H1 (cell line): ENCODE results near the gene NHERF2. TPM values are rescaled to one million over a fixed set of nuclear protein-coding genes. Genes with fewer than 3 reads are reported as not detected.

Experiments
- CTCF ChIA-PET: fragments of 300-600 bp; sonication (Branson Sonifier 250); formaldehyde crosslinking; loops from one replicate; lab custom pipeline; 2021; ENCODE audit not compliant: partially characterized antibody; lab: Charles Lee
- POLR2A ChIA-PET: fragments of 300-600 bp; sonication (Branson Sonifier 250); formaldehyde crosslinking; loops from one replicate; lab custom pipeline; 2021; ENCODE audit warnings: inconsistent platforms; ENCODE audit not compliant: partially characterized antibody; lab: Charles Lee
- DNase-seq, 2 experiments: peaks; one replicate each; pipeline versions ENCODE4 v3.0.0 to v3.0.0-alpha.2; 2010 to 2022; ENCODE audit warnings: low spot score in 2 of 2, low read depth in 1 of 2, mixed read lengths in 1 of 2
- FAIRE-seq: peaks from 2 replicates; lab custom pipeline; 2011; peaks lifted over from hg19 to GRCh38; lab: Jason Lieb, UNC
- H2AFZ ChIP-seq: 2 replicates; pipeline ENCODE4 v1.8.1; 2012; ENCODE audit warnings: low read length, inconsistent platforms
- H2AK5ac ChIP-seq: 2 replicates; pipeline ENCODE4 v1.6.1; 2013; ENCODE audit warnings: low read depth, low read length
- H2BK120ac ChIP-seq: replicated peaks from 2 replicates; pipeline ENCODE3; 2013; ENCODE audit warnings: low read depth, low read length, inconsistent platforms
- H2BK12ac ChIP-seq: 2 replicates; pipeline ENCODE4 v1.6.1; 2013; ENCODE audit warnings: low read depth, low read length
- H2BK15ac ChIP-seq: 2 replicates; pipeline ENCODE4 v1.6.1; 2013; ENCODE audit warnings: low read length
- H2BK20ac ChIP-seq: 2 replicates; pipeline ENCODE4 v1.6.1; 2013; ENCODE audit warnings: low read length
- H2BK5ac ChIP-seq: 2 replicates; pipeline ENCODE4 v1.6.1; 2013; ENCODE audit warnings: low read depth, low read length
- H3K14ac ChIP-seq: 2 replicates; pipeline ENCODE4 v1.6.1; 2013; ENCODE audit warnings: inconsistent platforms; ENCODE audit not compliant: insufficient read length
- H3K18ac ChIP-seq: 2 replicates; pipeline ENCODE4 v1.6.1; 2013; ENCODE audit warnings: low read length; ENCODE audit errors: extremely low read depth
- H3K23ac ChIP-seq: 2 replicates; pipeline ENCODE4 v1.6.1; 2013; ENCODE audit warnings: inconsistent platforms; ENCODE audit not compliant: insufficient read length
- H3K23me2 ChIP-seq: 2 replicates; pipeline ENCODE4 v1.6.1; 2013; ENCODE audit warnings: low read depth, low read length
- H3K27ac ChIP-seq: 2 replicates; pipeline ENCODE4 v1.6.1; 2011; ENCODE audit warnings: low read depth, low read length, inconsistent platforms
- H3K27me3 ChIP-seq, 4 experiments: replicated peaks in 1 of 4; 1 replicate in 1 of 4; 2 replicates in 3 of 4; pipeline versions ENCODE4 v1.6.1 to v1.8.1; 2011 to 2013; ENCODE audit warnings: low read length in 3 of 4, mild to moderate bottlenecking in 3 of 4, inconsistent platforms in 2 of 4, mixed read lengths in 2 of 4, moderate library complexity in 1 of 4; ENCODE audit not compliant: control insufficient read depth in 3 of 4, insufficient read depth in 3 of 4; ENCODE audit errors: extremely low read depth in 1 of 4
- H3K36me3 ChIP-seq, 4 experiments: 2 replicates each; pipeline versions ENCODE4 v1.6.1 to v1.8.1; 2011 to 2013; ENCODE audit warnings: mild to moderate bottlenecking in 4 of 4, low read length in 3 of 4, moderate library complexity in 2 of 4, control low read depth in 1 of 4, inconsistent platforms in 1 of 4; ENCODE audit not compliant: insufficient read depth in 4 of 4, control insufficient read depth in 2 of 4
- H3K4ac ChIP-seq: replicated peaks from 2 replicates; pipeline ENCODE3; 2013; ENCODE audit warnings: low read length, low read depth, mixed read lengths, inconsistent platforms; ENCODE audit not compliant: insufficient read length
- H3K4me1 ChIP-seq, 4 experiments: replicated peaks in 1 of 4; 1 replicate in 1 of 4; 2 replicates in 3 of 4; pipeline versions ENCODE4 v1.6.1 to v1.8.1; 2011 to 2013; ENCODE audit warnings: low read length in 3 of 4, inconsistent platforms in 2 of 4, mixed read lengths in 1 of 4; ENCODE audit not compliant: insufficient read depth in 4 of 4, control insufficient read depth in 3 of 4
- H3K4me2 ChIP-seq, 2 experiments: 2 replicates each; pipeline versions ENCODE4 v1.6.1 to v1.8.1; 2011 to 2013; ENCODE audit warnings: low read depth in 2 of 2, low read length in 2 of 2, control low read depth in 1 of 2, inconsistent platforms in 1 of 2, mild to moderate bottlenecking in 1 of 2; ENCODE audit not compliant: insufficient read depth in 1 of 2
- H3K4me3 ChIP-seq, 4 experiments: fragments of 200-600, 300-600 bp in 1 of 4; sonication (generic), shearing (Covaris generic), sonication (Bioruptor Twin) in 1 of 4; 2 replicates each; pipeline versions ENCODE4 v1.5.1 to v1.8.1; 2011 to 2016; ENCODE audit warnings: low read length in 4 of 4, low read depth in 3 of 4, control low read depth in 2 of 4, inconsistent platforms in 2 of 4, mild to moderate bottlenecking in 2 of 4, mixed read lengths in 1 of 4, moderate library complexity in 1 of 4; ENCODE audit not compliant: insufficient read depth in 2 of 4; ENCODE audit errors: extremely low read depth in 1 of 4
- H3K56ac ChIP-seq: replicated peaks from 2 replicates; pipeline ENCODE3; 2013; ENCODE audit warnings: low read depth, mild to moderate bottlenecking, mixed read lengths, low read length, inconsistent platforms; ENCODE audit not compliant: insufficient read length
- H3K79me1 ChIP-seq: 2 replicates; pipeline ENCODE4 v1.6.1; 2013; ENCODE audit warnings: low read depth, low read length, control low read depth
- H3K79me2 ChIP-seq, 2 experiments: 2 replicates each; pipeline versions ENCODE4 v1.6.1 to v1.8.1; 2012 to 2013; ENCODE audit warnings: low read length in 2 of 2, mild to moderate bottlenecking in 2 of 2, inconsistent platforms in 1 of 2; ENCODE audit not compliant: insufficient read depth in 2 of 2, control insufficient read depth in 1 of 2
- H3K9ac ChIP-seq, 4 experiments: replicated peaks in 1 of 4; 1 replicate in 1 of 4; 2 replicates in 3 of 4; pipeline versions ENCODE4 v1.6.1 to v1.8.1; 2011 to 2013; ENCODE audit warnings: low read depth in 3 of 4, low read length in 3 of 4, control low read depth in 2 of 4, mild to moderate bottlenecking in 2 of 4, moderate library complexity in 2 of 4, inconsistent platforms in 1 of 4; ENCODE audit errors: extremely low read depth in 1 of 4
- H3K9me3 ChIP-seq, 2 experiments: 2 replicates each; pipeline versions ENCODE4 v1.6.1 to v1.8.1; 2012 to 2013; ENCODE audit warnings: mild to moderate bottlenecking in 2 of 2, moderate library complexity in 2 of 2, control low read depth in 1 of 2, inconsistent platforms in 1 of 2, low read depth in 1 of 2, low read length in 1 of 2, mixed read lengths in 1 of 2; ENCODE audit not compliant: insufficient read depth in 2 of 2
- H4K20me1 ChIP-seq, 2 experiments: replicated peaks in 1 of 2; 2 replicates each; pipeline versions ENCODE3 to v1.8.1; 2011 to 2013; ENCODE audit warnings: inconsistent platforms in 2 of 2, low read length in 2 of 2, mild to moderate bottlenecking in 1 of 2; ENCODE audit not compliant: insufficient read depth in 2 of 2, control insufficient read depth in 1 of 2
- H4K5ac ChIP-seq: 2 replicates; pipeline ENCODE4 v1.6.1; 2013; ENCODE audit warnings: low read length, low read depth, mixed read lengths, inconsistent platforms; ENCODE audit not compliant: insufficient read length
- H4K8ac ChIP-seq: 2 replicates; pipeline ENCODE4 v1.8.0; 2013; ENCODE audit warnings: mild to moderate bottlenecking, moderate library complexity, low read length, inconsistent platforms; ENCODE audit not compliant: insufficient read depth; ENCODE audit errors: extremely low read depth
- H4K91ac ChIP-seq: replicated peaks from 2 replicates; pipeline ENCODE3; 2013; ENCODE audit warnings: low read length, mixed read lengths, inconsistent platforms; ENCODE audit not compliant: insufficient read length
- BACH1 ChIP-seq: IDR thresholded peaks from 2 replicates; pipeline ENCODE4 v1.6.1; 2012; ENCODE audit warnings: low read length, improper control_type of control experiment
- SP2 ChIP-seq: IDR thresholded peaks from 2 replicates; pipeline ENCODE4 v1.6.1; 2012; ENCODE audit warnings: mild to moderate bottlenecking, low read length, inconsistent platforms
- WGBS, 2 experiments: shearing (Covaris generic) in 1 of 2; methylation state at CpG; one replicate each; pipeline versions ENCODE4 v1.1.6 to v1.1.7; 2013 to 2015; ENCODE audit warnings: low lambda C conversion rate in 2 of 2, mixed read lengths in 2 of 2, inconsistent platforms in 1 of 2, low coverage in 1 of 2, missing lambda C conversion rate in 1 of 2; ENCODE audit not compliant: insufficient replicate concordance in 2 of 2, insufficient coverage in 1 of 2, insufficient read length in 1 of 2; ENCODE audit errors: extremely low coverage in 1 of 2, missing lambda C conversion rate in 1 of 2; 5-methylcytosine and 5-hydroxymethylcytosine counted together
- polyA plus RNA-seq, 7 experiments: library from polyadenylated mRNA; depleted of rRNA in 3 of 7; stranded (reverse) in 5 of 7; unstranded in 2 of 7; fragments of >200 nt in 5 of 7; fragments of 200-250 nt in 2 of 7; gene quantifications; 1 replicate in 5 of 7; 2 replicates in 1 of 7; 4 replicates in 1 of 7; pipeline versions ENCODE4 v1.2.1 to v1.2.3, GENCODE V29; 2011 to 2013; ENCODE audit warnings: missing spikeins in 2 of 7, mixed read lengths in 2 of 7
- total RNA-seq: library from RNA; stranded (reverse); fragmentation: NEBNext Ultra II Directional; extraction: Animal tissue kit (Norgen Biotek cat#: 25700); gene quantifications from 2 replicates; pipeline ENCODE4 v1.2.1, GENCODE V29; 2021

NHERF2 gene
- total and polyA plus RNA-seq, 2 of the 8 experiments (the other 6 are each of a cell fraction or from before 2014, with no cell fraction given), result 13.9 to 19.3 TPM

- Histone ChIP-seq H3K9me3 (no peaks in the 10 kb centered on the region), H4K5ac (no peak overlapping the region), H4K91ac (no peak overlapping the region), H2BK15ac (no peak overlapping the region), H2AK5ac (no peak overlapping the region), H3K4me2 (no peak overlapping the region), H3K23me2 (no peaks in the 10 kb centered on the region), H3K4me1 (no peaks in the 10 kb centered on the region), H3K9ac (no peak overlapping the region), H3K79me2 (no peaks in the 10 kb centered on the region), H2BK120ac (no peak overlapping the region), H3K14ac (no peak overlapping the region), H4K8ac (no peak overlapping the region), H3K56ac (no peak overlapping the region), H3K4ac (no peak overlapping the region), H3K27me3 (no peaks in the 10 kb centered on the region), H2BK12ac (no peak overlapping the region), H2AFZ (no peak overlapping the region), H3K4me3 (no peak overlapping the region), H2BK20ac (no peak overlapping the region), H4K20me1 (peaks cover 2 to 14% of the 10 kb centered on the region in 2 experiments), H3K36me3 (peaks cover 0 to 9% (median 1%) of the 10 kb centered on the region in 4 experiments; a peak in 4 of 8 replicates), H2BK5ac (no peak overlapping the region), H3K23ac (no peak overlapping the region), H3K27ac (0 out of 2 replicates have a peak overlapping the region, but pooled peaks have one; percentile 45), H3K79me1 (no peaks in the 10 kb centered on the region), H3K18ac (no peak overlapping the region)
- ChIA-PET POLR2A (interaction anchor here (1.3 to 1.6 kb wide), 3 partner anchors 14 to 97 kb away, joined by 4 to 5 read pairs (median 5); no protein-coding TSS in a partner anchor), CTCF (interaction anchor here (0.9 to 1.0 kb wide), 3 partner anchors 13 to 82 kb away, joined by 3 read pairs; no protein-coding TSS in a partner anchor)
- whole genome bisulfite sequencing, 2 experiments, result 86% methylated on average over 12 of the region's 13 CpGs; no CpG with 5 or more reads in 1 of the 2 experiments
- DNase-seq (no peak), FAIRE-seq (no peak)
- TF ChIP-seq SP2 (no peak), BACH1 (no peak)
Observed at GRCh38 chr16:2058420-2058819, 31.7 kb downstream of the NHERF2 start.
